Measurements from ENCODE around the gene TPD52L1. TPM values are rescaled to one million over a fixed set of nuclear protein-coding genes. Genes with fewer than 3 reads are reported as not detected.
A peak's percentile ranks its signal among the peaks of the same experiment; 100 is the strongest.

TPD52L1 gene
- total and polyA plus RNA-seq, 2 experiments from 2014 or later = 22.8 to 24.0 TPM

DNA sequence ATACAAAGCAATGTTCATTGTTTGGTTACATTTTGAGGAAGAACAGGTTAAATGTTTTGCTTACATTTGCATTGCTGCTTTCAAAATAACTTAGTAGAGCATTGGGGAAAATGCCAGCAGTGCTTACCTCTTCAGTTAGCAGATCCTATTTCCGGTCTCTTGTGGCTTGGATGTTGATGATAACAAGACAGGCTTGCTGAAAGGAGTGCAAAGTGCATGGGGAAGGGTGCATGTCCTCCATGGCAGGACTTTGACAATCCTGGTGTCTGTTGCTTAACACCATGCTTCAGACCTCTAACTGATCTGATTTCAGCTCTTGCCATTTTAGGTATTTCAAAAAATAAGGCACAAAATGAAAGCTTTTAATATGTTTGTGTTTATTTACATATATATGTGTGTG is 21.1 kb downstream of the TPD52L1 start:
- Histone ChIP-seq H3K27me3 (ENCODE audit: insufficient read depth) (no peaks in the 10 kb centered on the region), H2AFZ (no peak overlapping the region), H3K36me3 (ENCODE audit: insufficient read depth) (no peaks in the 10 kb centered on the region), H3K27ac (ENCODE audit: low read depth) (no peak overlapping the region), H3K4me1 (ENCODE audit: insufficient read depth) (no peaks in the 10 kb centered on the region), H4K20me1 (replicated peaks; ENCODE audit: insufficient read depth) (no peaks in the 10 kb centered on the region), H3K4me2 (no peak overlapping the region), H3K79me2 (replicated peaks; ENCODE audit: insufficient read depth) (no peaks in the 10 kb centered on the region), H3K4me3 (no peak overlapping the region), H3K9me2 (ENCODE audit: insufficient read depth) (peaks cover 7% of the 10 kb centered on the region; the same call in 1 of the 2 replicates), H3F3A (replicated peaks; ENCODE audit: low read depth) (no peaks in the 10 kb centered on the region)
- Mint-ChIP-seq H3K36me3 (ENCODE audit: low read depth) (no peaks in the 10 kb centered on the region), H3K9me3 (no peaks in the 10 kb centered on the region), H3K4me1 (peaks cover 2% of the 10 kb centered on the region), H3K27me3 (ENCODE audit: insufficient read depth, low read depth, poor library complexity) (peaks cover 2% of the 10 kb centered on the region), H3K4me3 (no peak overlapping the region), H3K27ac (no peak overlapping the region)
- no peak for TF ChIP-seq EZH2phosphoT487 (IDR thresholded peaks at IDR 0.05; ENCODE audit: unreplicated experiment)
- no peak for TF ChIP-seq ZNF114 (CRISPR knock-in tag; IDR thresholded peaks at IDR 0.05)
- TF ChIP-seq ZNF331 (CRISPR knock-in tag; IDR thresholded peaks at IDR 0.05; ENCODE audit: low read depth) = no peak
- TF ChIP-seq, protein P1, sequence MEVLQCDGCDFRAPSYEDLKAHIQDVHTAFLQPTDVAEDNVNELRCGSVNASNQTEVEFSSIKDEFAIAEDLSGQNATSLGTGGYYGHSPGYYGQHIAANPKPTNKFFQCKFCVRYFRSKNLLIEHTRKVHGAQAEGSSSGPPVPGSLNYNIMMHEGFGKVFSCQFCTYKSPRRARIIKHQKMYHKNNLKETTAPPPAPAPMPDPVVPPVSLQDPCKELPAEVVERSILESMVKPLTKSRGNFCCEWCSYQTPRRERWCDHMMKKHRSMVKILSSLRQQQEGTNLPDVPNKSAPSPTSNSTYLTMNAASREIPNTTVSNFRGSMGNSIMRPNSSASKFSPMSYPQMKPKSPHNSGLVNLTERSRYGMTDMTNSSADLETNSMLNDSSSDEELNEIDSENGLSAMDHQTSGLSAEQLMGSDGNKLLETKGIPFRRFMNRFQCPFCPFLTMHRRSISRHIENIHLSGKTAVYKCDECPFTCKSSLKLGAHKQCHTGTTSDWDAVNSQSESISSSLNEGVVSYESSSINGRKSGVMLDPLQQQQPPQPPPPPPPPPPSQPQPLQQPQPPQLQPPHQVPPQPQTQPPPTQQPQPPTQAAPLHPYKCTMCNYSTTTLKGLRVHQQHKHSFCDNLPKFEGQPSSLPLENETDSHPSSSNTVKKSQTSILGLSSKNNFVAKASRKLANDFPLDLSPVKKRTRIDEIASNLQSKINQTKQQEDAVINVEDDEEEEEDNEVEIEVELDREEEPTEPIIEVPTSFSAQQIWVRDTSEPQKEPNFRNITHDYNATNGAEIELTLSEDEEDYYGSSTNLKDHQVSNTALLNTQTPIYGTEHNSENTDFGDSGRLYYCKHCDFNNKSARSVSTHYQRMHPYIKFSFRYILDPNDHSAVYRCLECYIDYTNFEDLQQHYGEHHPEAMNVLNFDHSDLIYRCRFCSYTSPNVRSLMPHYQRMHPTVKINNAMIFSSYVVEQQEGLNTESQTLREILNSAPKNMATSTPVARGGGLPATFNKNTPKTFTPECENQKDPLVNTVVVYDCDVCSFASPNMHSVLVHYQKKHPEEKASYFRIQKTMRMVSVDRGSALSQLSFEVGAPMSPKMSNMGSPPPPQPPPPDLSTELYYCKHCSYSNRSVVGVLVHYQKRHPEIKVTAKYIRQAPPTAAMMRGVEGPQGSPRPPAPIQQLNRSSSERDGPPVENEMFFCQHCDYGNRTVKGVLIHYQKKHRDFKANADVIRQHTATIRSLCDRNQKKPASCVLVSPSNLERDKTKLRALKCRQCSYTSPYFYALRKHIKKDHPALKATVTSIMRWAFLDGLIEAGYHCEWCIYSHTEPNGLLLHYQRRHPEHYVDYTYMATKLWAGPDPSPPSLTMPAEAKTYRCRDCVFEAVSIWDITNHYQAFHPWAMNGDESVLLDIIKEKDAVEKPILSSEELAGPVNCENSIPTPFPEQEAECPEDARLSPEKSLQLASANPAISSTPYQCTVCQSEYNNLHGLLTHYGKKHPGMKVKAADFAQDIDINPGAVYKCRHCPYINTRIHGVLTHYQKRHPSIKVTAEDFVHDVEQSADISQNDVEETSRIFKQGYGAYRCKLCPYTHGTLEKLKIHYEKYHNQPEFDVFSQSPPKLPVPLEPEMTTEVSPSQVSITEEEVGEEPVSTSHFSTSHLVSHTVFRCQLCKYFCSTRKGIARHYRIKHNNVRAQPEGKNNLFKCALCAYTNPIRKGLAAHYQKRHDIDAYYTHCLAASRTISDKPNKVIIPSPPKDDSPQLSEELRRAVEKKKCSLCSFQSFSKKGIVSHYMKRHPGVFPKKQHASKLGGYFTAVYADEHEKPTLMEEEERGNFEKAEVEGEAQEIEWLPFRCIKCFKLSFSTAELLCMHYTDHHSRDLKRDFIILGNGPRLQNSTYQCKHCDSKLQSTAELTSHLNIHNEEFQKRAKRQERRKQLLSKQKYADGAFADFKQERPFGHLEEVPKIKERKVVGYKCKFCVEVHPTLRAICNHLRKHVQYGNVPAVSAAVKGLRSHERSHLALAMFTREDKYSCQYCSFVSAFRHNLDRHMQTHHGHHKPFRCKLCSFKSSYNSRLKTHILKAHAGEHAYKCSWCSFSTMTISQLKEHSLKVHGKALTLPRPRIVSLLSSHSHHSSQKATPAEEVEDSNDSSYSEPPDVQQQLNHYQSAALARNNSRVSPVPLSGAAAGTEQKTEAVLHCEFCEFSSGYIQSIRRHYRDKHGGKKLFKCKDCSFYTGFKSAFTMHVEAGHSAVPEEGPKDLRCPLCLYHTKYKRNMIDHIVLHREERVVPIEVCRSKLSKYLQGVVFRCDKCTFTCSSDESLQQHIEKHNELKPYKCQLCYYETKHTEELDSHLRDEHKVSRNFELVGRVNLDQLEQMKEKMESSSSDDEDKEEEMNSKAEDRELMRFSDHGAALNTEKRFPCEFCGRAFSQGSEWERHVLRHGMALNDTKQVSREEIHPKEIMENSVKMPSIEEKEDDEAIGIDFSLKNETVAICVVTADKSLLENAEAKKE (CRISPR knock-in tag; IDR thresholded peaks at IDR 0.05) = no peak
- TF ChIP-seq NANOG (IDR thresholded peaks at IDR 0.05; ENCODE audit: borderline replicate concordance) = no peak
- TF ChIP-seq, protein P2, sequence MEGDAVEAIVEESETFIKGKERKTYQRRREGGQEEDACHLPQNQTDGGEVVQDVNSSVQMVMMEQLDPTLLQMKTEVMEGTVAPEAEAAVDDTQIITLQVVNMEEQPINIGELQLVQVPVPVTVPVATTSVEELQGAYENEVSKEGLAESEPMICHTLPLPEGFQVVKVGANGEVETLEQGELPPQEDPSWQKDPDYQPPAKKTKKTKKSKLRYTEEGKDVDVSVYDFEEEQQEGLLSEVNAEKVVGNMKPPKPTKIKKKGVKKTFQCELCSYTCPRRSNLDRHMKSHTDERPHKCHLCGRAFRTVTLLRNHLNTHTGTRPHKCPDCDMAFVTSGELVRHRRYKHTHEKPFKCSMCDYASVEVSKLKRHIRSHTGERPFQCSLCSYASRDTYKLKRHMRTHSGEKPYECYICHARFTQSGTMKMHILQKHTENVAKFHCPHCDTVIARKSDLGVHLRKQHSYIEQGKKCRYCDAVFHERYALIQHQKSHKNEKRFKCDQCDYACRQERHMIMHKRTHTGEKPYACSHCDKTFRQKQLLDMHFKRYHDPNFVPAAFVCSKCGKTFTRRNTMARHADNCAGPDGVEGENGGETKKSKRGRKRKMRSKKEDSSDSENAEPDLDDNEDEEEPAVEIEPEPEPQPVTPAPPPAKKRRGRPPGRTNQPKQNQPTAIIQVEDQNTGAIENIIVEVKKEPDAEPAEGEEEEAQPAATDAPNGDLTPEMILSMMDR (conservative IDR thresholded peaks at IDR 0.05; ENCODE audit: low read depth in 2 of 2) = no peak
- TF ChIP-seq, protein P3, sequence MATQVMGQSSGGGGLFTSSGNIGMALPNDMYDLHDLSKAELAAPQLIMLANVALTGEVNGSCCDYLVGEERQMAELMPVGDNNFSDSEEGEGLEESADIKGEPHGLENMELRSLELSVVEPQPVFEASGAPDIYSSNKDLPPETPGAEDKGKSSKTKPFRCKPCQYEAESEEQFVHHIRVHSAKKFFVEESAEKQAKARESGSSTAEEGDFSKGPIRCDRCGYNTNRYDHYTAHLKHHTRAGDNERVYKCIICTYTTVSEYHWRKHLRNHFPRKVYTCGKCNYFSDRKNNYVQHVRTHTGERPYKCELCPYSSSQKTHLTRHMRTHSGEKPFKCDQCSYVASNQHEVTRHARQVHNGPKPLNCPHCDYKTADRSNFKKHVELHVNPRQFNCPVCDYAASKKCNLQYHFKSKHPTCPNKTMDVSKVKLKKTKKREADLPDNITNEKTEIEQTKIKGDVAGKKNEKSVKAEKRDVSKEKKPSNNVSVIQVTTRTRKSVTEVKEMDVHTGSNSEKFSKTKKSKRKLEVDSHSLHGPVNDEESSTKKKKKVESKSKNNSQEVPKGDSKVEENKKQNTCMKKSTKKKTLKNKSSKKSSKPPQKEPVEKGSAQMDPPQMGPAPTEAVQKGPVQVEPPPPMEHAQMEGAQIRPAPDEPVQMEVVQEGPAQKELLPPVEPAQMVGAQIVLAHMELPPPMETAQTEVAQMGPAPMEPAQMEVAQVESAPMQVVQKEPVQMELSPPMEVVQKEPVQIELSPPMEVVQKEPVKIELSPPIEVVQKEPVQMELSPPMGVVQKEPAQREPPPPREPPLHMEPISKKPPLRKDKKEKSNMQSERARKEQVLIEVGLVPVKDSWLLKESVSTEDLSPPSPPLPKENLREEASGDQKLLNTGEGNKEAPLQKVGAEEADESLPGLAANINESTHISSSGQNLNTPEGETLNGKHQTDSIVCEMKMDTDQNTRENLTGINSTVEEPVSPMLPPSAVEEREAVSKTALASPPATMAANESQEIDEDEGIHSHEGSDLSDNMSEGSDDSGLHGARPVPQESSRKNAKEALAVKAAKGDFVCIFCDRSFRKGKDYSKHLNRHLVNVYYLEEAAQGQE (IDR thresholded peaks at IDR 0.05; ENCODE audit: unreplicated experiment) = no peak
- no peak for TF ChIP-seq CREB1 (CRISPR knock-in tag; IDR thresholded peaks at IDR 0.05; ENCODE audit: low read depth)
- TF ChIP-seq POLR2AphosphoS5 (IDR thresholded peaks at IDR 0.05; ENCODE audit: low read depth) = no peak
- TF ChIP-seq JUNB (IDR thresholded peaks at IDR 0.05; ENCODE audit: unreplicated experiment) = no peak
- TF ChIP-seq, protein P4, sequence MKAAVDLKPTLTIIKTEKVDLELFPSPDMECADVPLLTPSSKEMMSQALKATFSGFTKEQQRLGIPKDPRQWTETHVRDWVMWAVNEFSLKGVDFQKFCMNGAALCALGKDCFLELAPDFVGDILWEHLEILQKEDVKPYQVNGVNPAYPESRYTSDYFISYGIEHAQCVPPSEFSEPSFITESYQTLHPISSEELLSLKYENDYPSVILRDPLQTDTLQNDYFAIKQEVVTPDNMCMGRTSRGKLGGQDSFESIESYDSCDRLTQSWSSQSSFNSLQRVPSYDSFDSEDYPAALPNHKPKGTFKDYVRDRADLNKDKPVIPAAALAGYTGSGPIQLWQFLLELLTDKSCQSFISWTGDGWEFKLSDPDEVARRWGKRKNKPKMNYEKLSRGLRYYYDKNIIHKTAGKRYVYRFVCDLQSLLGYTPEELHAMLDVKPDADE (IDR thresholded peaks at IDR 0.05) = no peak
- TF ChIP-seq EZH2 (IDR thresholded peaks at IDR 0.05; ENCODE audit: low read depth, unreplicated experiment) = no peak
- ATAC-seq (no peak), DNase-seq (ENCODE audit: low spot score) (peak; percentile 14)

Measured in GM23338 (cell line).